GM19239 (cell line): ENCODE data around the gene DLG4.
A peak's percentile ranks its signal among the peaks of the same experiment; 100 is the strongest.

Experiments
- DNase-seq: peaks from one replicate; pipeline ENCODE4 v3.0.0; 2011; ENCODE audit warnings: low spot score; ENCODE audit not compliant: insufficient read length
- FAIRE-seq: peaks from 2 replicates; lab custom pipeline; 2011; peaks lifted over from hg19 to GRCh38; lab: Jason Lieb, UNC

The DLG4 gene

GRCh38 chr17:7218166-7218565 lies 1.5 kb downstream of the DLG4 start:
- FAIRE-seq = no peak
- no peak for DNase-seq

- peak; percentile 66 for FAIRE-seq
- no peak for DNase-seq
These were observed 2.3 kb downstream of the DLG4 start for GRCh38 chr17:7217113-7217987.

GRCh38 chr17:7216242-7217112 lies 3.2 kb downstream of the DLG4 start:
- no peak for FAIRE-seq
- no peak for DNase-seq

DNA sequence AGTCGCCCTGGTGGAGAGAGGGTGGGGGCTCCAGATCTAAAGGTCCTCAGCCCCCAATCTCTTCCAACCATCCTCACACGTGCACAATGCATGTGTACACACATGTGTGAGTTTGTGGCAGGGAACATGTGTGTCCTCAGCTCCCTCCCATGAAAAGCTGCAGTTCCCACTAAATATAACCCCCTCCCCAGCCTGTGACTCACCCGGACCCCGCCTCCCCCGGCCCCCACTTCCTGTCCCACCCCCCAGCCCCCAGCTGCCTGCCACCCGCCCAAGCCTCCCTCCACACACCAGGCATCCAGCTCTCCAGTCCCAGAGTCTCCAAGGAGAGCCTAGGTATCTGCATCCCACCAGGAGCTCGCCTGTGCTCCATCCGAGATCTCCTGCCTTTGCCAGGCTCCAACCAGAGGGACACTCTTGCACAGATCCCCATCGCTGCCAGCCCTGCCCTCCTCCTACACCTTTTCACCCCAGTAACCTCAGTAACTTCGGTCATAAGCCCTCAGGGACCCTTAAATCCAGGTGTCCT lies 3.9 kb downstream of the DLG4 start:
- FAIRE-seq (no peak), DNase-seq (no peak)

GRCh38 chr17:7215136-7215638 lies 4.4 kb downstream of the DLG4 start:
- DNase-seq = no peak
- FAIRE-seq = no peak

GRCh38 chr17:7214300-7215135 lies 5.1 kb downstream of the DLG4 start:
- peak; percentile 97 for FAIRE-seq
- DNase-seq = peak; percentile 99

GRCh38 chr17:7213895-7214299 lies 5.7 kb downstream of the DLG4 start:
- DNase-seq = no peak
- no peak for FAIRE-seq

GRCh38 chr17:7211491-7212273 lies 8.0 kb downstream of the DLG4 start:
- DNase-seq = no peak
- FAIRE-seq = no peak

- DNase-seq = no peak
- no peak for FAIRE-seq
These were observed 10.7 kb downstream of the DLG4 start for GRCh38 chr17:7208754-7209460.

GRCh38 chr17:7208027-7208571 lies 11.5 kb downstream of the DLG4 start:
- no peak for DNase-seq
- no peak for FAIRE-seq

DNA sequence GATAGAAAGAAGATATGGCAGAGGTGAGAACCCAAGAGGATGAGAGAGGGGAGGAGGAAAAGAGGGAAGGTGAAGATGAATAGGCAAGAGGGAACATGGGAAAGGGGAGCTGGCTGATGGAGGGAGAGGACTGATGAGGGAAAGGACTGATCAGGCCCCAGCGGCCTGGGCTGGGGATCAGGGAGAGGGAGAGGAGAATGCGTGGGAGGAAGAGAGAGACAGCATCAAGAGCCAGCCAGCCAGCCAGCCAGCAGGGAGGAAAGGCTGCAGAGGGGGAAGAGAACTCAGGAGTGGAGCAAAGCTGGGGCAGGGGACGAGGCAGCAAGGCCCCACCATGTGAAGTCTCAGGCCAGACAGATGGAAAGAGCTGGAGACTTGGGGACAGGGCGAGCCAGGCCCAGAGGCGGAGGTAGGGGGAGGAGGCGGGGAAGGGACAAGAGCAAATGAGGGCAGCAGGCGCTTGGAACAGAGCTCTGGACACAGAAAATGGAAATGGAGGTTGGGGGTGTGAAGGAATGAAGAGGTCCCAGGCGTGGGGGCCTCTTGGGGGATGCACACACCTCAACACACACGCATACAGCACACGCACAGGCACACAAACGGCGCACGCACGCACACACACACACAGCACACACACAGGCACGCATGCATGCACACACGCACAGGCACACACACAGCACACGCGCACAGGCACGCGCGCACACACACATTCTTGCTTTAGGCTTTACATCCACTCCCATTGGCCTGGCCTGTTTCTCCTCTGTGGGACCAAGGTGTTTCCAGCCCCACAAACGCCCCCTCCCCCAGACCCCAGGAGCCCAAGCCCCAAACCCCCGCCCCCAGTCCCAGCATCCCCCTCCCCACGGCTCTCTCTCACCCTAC lies 12.3 kb downstream of the DLG4 start:
- DNase-seq (no peak), FAIRE-seq (no peak)

GRCh38 chr17:7205561-7205960 lies 14.1 kb downstream of the DLG4 start:
- DNase-seq (no peak), FAIRE-seq (no peak)

- DNase-seq (peak; percentile 99), FAIRE-seq (peak; percentile 99)
These were observed 14.7 kb downstream of the DLG4 start for GRCh38 chr17:7204828-7205461.

DNA sequence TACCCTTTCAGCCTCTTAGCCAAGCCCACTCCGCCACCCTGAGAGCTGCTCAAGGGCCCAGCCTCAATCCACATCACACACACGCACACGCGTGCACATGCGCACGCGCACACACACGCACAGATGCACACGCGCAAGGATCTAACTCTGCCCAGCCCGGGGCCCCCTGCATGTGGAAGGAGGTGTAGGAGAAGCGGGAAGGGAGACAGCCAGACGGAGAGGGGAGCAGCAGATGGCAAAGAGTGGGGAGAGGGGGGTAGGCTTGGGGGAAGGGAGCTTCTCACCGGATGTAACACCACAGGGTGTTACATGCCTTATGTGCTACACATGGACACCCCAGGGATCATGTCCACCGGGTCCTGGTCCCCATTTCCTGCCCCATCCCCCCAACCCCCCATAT lies 15.3 kb downstream of the DLG4 start:
- no peak for FAIRE-seq
- no peak for DNase-seq

- no peak for FAIRE-seq
These were observed 16.2 kb downstream of the DLG4 start for GRCh38 chr17:7203391-7203790.

DNA sequence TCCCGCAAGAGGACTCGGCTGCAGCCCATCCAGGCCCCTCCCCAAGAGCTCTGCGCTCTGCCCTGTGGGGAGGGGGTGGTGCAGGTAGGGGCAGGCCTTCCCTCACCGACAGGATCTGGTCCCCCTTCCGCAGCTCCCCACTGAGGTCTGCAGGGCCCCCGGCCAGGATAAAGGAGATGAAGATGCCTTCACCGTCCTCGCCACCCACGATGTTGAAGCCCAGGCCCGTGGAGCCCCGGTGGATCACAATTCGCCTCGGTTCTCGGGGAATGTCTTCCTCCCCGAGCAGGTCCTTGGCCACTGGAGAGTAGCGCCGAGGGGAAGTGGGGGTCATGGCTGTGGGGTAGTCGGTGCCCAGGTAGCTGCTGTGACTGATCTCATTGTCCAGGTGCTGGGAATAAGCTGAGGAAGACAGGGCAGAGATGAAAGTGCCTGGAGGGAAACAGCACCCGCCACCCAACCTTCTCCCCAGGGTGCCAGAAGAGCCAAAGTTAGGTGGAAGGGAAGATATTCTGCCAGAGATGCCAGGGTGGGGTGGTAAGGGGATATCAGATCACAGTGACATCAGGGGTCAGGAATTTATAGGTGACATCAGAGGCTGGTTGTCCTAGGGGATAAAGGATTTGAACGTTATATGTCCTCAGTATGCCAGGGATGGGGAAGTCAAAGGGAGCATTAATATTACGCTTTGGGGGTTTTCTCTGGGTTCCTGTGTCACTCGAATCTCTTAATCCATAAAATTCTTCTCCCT lies 22.8 kb downstream of the DLG4 start:
- FAIRE-seq = no peak

More at GRCh38 chr17:7203391-7203790, 16.2 kb downstream of the DLG4 start:
- no peak for DNase-seq

More for the DNA sequence above, 22.8 kb downstream of the DLG4 start:
- DNase-seq = no peak
